ENCODE results near the gene GNAS-AS1. TPM values are rescaled to one million over a fixed set of nuclear protein-coding genes. Genes with fewer than 3 reads are reported as not detected.

The GNAS-AS1 gene
- total RNA-seq, 4 donors from 2014 or later, result 0.19 TPM; not detected in 3

DNA sequence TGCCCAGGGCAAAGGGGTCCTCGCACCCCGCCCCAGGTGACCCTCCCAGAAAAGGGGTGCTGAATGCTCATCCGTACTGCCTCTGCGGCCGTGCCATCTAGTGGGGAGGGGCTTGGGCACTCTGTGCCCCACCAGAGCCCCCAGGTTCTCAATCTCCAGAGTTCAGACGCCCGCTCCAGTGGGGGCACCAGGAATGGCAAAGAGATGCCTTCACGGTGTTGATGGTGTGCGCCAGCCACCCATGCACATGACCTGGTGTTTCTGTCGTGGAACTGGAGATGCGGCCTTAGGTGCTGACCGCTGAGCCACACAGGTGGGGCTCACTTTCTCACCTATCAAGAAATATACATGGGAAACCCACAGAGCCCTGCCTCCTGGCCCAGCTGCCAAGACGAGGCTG is 30.8 kb downstream of the GNAS-AS1 start:
- TF ChIP-seq, protein P1, sequence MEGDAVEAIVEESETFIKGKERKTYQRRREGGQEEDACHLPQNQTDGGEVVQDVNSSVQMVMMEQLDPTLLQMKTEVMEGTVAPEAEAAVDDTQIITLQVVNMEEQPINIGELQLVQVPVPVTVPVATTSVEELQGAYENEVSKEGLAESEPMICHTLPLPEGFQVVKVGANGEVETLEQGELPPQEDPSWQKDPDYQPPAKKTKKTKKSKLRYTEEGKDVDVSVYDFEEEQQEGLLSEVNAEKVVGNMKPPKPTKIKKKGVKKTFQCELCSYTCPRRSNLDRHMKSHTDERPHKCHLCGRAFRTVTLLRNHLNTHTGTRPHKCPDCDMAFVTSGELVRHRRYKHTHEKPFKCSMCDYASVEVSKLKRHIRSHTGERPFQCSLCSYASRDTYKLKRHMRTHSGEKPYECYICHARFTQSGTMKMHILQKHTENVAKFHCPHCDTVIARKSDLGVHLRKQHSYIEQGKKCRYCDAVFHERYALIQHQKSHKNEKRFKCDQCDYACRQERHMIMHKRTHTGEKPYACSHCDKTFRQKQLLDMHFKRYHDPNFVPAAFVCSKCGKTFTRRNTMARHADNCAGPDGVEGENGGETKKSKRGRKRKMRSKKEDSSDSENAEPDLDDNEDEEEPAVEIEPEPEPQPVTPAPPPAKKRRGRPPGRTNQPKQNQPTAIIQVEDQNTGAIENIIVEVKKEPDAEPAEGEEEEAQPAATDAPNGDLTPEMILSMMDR (IDR thresholded peaks at IDR 0.05), result no peak
- TF ChIP-seq POLR2A (IDR thresholded peaks at IDR 0.05), result no peak
- TF ChIP-seq EP300 (IDR thresholded peaks at IDR 0.05), result no peak
- TF ChIP-seq POLR2AphosphoS5 (IDR thresholded peaks at IDR 0.05), result no peak
- H3K9me3 ChIP-seq, result no peaks in the 10 kb centered on the region
- H3K27ac ChIP-seq, result no peak overlapping the region
- H3K4me1 ChIP-seq, result no peaks in the 10 kb centered on the region
- H3K27me3 ChIP-seq, result no peaks in the 10 kb centered on the region
- 71% methylated on average over 1 of the region's 13 CpGs; no CpG with 5 or more reads in 1 of the 2 donors for WGBS, 2 donors (ENCODE audit: low coverage in 1 of 2)
- no peaks in the 10 kb centered on the region for H3K36me3 ChIP-seq
- H3K4me3 ChIP-seq, result no peak overlapping the region
- ATAC-seq, result no peak

DNA sequence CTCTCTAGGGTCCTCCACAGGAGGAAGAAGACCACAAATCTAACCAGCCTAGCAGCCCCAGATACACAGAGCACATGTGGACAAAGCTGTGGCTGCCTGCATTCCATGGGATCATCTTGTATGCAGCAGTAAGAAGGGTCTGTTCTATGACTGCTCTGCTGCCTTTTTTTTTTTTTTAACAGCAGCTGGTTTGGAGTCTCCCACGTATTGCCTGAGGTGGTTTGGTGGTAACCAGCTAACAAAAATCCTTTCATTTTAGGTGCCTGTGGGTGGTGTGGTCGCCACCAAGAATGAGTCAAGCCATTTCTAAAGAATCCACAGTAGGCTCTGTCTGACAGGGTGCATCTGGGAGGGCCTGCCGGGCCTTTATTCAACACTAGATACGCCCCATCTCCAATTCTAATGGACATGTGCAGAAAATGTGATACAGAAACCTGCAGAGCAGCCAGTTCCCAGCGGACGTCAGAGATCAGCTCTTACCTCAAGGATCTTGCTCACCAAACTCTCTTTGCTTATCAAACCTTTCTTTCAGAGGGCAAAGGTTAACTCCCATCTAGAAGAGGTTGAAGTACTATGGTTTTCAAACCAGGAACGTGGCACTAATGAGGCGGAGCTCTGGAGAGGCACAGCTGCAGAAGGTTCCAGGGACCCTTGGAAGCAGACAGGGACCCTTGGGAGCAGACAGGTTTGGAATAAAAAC is 32.0 kb downstream of the GNAS-AS1 start:
- 81 to 84% methylated on average over 6 of the region's 8 CpGs for WGBS, 2 donors (ENCODE audit: low coverage in 1 of 2)
- TF ChIP-seq, protein P1 (IDR thresholded peaks at IDR 0.05), result no peak
- TF ChIP-seq POLR2A (IDR thresholded peaks at IDR 0.05) (no peak), POLR2AphosphoS5 (IDR thresholded peaks at IDR 0.05) (no peak), EP300 (IDR thresholded peaks at IDR 0.05) (no peak)

DNA sequence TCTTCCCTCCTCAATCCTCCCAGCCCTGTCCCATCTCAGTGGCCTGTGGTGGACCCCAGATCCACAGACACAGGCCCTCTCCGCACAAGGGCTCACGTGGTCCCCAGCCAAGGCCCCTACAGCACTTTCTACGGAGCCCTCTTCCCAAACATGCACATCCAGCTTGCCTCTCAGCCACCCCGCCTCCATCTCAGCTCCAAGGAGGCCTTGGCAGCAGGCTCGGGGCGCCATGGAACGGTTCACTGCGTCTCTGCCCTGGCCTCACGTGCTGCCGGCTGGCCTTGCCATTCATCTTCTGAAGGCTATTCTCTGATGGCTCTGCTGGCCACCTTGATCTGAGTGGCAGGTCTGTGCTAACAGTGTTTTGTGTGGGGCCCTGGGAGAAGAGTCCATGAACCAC is 33.0 kb downstream of the GNAS-AS1 start:
- Histone ChIP-seq H3K4me3 (no peak overlapping the region), H3K27me3 (no peaks in the 10 kb centered on the region), H3K27ac (no peak overlapping the region), H3K36me3 (no peaks in the 10 kb centered on the region), H3K9me3 (no peaks in the 10 kb centered on the region), H3K4me1 (no peaks in the 10 kb centered on the region)
- TF ChIP-seq EP300 (IDR thresholded peaks at IDR 0.05) (no peak), POLR2A (IDR thresholded peaks at IDR 0.05) (no peak), POLR2AphosphoS5 (IDR thresholded peaks at IDR 0.05) (no peak)
- TF ChIP-seq, protein P1 (IDR thresholded peaks at IDR 0.05), result no peak
- ATAC-seq, result no peak
- WGBS, 2 donors (ENCODE audit: low coverage in 1 of 2), result 89% methylated on average over 8 of the region's 10 CpGs; no CpG with 5 or more reads in 1 of the 2 donors

More for the DNA sequence above, 32.0 kb downstream of the GNAS-AS1 start:
- Histone ChIP-seq H3K4me1 (no peaks in the 10 kb centered on the region), H3K27me3 (no peaks in the 10 kb centered on the region), H3K9me3 (no peaks in the 10 kb centered on the region), H3K36me3 (no peaks in the 10 kb centered on the region), H3K4me3 (no peak overlapping the region), H3K27ac (no peak overlapping the region)
- ATAC-seq, result no peak

DNA sequence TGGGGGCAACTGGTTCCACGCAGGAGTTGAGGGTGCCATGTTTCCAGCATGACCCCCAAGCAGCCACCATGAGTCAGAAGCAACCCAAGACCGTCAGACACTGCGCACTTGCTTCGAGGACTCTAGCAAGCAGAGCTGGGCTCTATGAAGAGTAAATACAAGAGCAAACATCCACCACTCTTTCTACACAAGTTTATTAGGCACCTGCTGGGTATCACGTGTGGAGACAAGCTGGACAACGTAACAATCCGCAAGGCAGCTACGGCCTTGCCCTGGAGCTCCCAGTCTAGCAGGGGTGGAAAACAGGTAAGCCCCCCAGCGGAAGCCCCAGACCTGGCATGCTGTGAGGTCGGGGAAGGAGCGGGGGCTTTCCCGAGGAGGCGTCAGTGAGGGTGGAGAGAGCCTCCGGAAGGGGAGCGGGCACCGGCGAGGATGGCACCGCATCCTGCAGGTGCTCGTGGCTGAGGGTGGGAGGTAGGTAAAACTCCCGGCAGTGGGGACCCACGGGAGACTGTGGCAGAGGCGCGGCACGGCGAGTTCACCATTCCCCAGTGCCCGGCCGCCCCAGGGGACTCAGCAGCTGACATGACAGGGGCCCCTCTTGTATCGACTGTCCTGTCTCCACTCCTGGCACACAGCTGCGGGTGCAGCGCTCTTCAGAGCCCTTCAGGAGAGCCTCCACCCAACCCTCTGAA is 33.6 kb downstream of the GNAS-AS1 start:
- WGBS, 2 donors (ENCODE audit: low coverage in 1 of 2), result 93% methylated on average over 9 of the region's 30 CpGs; no CpG with 5 or more reads in 1 of the 2 donors
- TF ChIP-seq POLR2AphosphoS5 (IDR thresholded peaks at IDR 0.05) (no peak), EP300 (IDR thresholded peaks at IDR 0.05) (no peak), POLR2A (IDR thresholded peaks at IDR 0.05) (no peak)
- TF ChIP-seq, protein P1 (IDR thresholded peaks at IDR 0.05), result no peak
- Histone ChIP-seq H3K27me3 (no peaks in the 10 kb centered on the region), H3K4me3 (no peak overlapping the region), H3K27ac (no peak overlapping the region), H3K36me3 (no peaks in the 10 kb centered on the region), H3K4me1 (no peaks in the 10 kb centered on the region), H3K9me3 (no peaks in the 10 kb centered on the region)
- no peak for ATAC-seq
